Measurements from ENCODE around the gene BCAP31. TPM values are rescaled to one million over a fixed set of nuclear protein-coding genes. Genes with fewer than 3 reads are reported as not detected.
A peak's percentile ranks its signal among the peaks of the same experiment; 100 is the strongest.

The BCAP31 gene
- total RNA-seq, 4 donors from 2014 or later: 76.1 to 125 (median 104) TPM

DNA sequence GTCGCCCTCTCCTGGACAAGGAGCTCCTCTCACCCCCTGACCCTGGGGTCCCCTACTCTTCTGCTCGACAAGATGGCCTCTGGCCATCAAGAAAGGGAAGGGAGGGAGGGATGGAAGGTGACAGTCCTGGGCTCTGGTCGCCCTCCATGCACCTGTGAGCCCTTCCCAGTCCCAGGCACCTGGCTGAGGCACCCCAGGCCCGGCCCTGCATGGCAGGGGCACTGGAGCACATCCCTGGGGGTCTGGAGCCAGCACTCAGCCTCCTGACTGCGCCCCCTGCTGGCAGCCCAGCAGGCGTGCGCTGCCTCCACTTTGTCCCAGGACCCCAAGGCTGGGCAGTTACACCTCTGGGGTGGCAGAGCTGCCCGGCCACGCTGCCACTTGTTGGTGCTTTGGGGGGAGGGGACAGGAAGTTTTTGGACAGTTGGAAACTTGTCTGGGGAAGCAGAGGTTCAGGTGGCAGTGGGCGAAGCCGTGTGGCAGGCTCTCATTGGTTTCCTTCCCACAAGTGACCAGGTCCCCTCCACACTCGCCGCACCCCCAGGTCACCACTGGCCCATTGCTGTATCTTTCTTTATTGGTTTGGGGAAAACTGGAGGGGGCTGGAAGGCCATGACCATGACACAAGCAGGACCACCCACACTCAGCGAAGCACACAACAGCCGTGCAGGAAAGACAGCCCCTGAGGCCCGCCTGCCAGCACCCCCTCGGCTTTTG lies 54.9 kb downstream of the BCAP31 start:
- Histone ChIP-seq H3K27me3 (peaks cover 9% of the 10 kb centered on the region), H3K4me1 (peaks cover 0 to 14% (median 0%) of the 10 kb centered on the region in 3 donors), H3K36me3 (no peaks in the 10 kb centered on the region), H3K9me3 (no peaks in the 10 kb centered on the region), H3K27ac (peak overlapping the region in 2 of 4 donors; percentile 37 to 55), H3K4me3 (no peak overlapping the region)
- ATAC-seq: no peak
- TF ChIP-seq, protein P1, sequence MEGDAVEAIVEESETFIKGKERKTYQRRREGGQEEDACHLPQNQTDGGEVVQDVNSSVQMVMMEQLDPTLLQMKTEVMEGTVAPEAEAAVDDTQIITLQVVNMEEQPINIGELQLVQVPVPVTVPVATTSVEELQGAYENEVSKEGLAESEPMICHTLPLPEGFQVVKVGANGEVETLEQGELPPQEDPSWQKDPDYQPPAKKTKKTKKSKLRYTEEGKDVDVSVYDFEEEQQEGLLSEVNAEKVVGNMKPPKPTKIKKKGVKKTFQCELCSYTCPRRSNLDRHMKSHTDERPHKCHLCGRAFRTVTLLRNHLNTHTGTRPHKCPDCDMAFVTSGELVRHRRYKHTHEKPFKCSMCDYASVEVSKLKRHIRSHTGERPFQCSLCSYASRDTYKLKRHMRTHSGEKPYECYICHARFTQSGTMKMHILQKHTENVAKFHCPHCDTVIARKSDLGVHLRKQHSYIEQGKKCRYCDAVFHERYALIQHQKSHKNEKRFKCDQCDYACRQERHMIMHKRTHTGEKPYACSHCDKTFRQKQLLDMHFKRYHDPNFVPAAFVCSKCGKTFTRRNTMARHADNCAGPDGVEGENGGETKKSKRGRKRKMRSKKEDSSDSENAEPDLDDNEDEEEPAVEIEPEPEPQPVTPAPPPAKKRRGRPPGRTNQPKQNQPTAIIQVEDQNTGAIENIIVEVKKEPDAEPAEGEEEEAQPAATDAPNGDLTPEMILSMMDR (IDR thresholded peaks at IDR 0.05): peak in 3 of 4 experiments; percentile 46 to 79 (median 56)
- TF ChIP-seq EP300 (IDR thresholded peaks at IDR 0.05): no peak
- no CpG with 5 or more reads among the region's 17 CpGs for WGBS, 2 donors (ENCODE audit: low coverage in 1 of 2)

DNA sequence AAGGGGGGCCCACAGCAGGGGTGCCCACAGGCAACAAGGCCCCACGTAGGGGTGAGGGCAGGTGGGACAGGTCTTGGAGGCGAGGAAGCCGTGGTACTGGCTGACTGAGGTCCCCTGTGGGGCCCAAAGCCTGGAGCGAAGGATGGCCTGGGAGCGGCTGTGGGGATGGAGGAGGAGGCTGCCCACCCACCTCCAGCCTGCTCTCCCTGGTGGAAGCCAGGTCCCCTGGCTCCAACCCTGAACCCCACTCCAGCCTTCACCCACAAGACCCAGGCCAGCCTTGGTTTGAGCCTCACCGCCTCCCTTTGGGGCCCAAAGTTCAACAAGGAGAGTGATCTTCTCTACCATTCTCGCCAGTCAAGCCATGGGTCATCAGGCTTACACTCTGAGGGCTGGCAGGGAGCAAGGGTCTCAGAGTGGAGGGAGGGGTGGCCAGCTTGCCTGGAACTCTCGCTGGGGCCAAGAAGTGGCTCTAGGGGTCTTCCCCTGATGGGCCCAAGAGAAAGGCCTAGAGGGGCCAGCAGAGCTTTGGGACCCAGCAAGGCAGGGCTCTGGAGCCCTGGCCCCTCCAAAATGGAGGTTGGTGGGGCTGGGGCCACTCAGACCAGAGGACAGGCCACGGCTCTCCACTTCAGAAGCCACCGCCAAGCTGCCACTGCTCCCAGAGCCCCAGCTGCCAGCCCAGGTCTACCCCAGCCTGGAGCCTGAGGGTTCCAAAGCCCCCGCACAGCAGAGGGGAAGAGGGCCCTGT lies 55.6 kb downstream of the BCAP31 start:
- H3K9me3 ChIP-seq: no peaks in the 10 kb centered on the region
- no peak overlapping the region for H3K4me3 ChIP-seq
- H3K27ac ChIP-seq: peak overlapping the region in 3 of 4 donors; percentile 37 to 55 (median 37)
- no peaks in the 10 kb centered on the region for H3K36me3 ChIP-seq
- H3K4me1 ChIP-seq: peaks cover 0 to 14% (median 0%) of the 10 kb centered on the region in 3 donors
- H3K27me3 ChIP-seq: peaks cover 5% of the 10 kb centered on the region
- ATAC-seq: no peak
- TF ChIP-seq EP300 (IDR thresholded peaks at IDR 0.05) (no peak), POLR2A (IDR thresholded peaks at IDR 0.05) (no peak), POLR2AphosphoS5 (IDR thresholded peaks at IDR 0.05) (no peak)
- 83% methylated on average over 4 of the region's 11 CpGs; no CpG with 5 or more reads in 1 of the 2 donors for WGBS, 2 donors (ENCODE audit: low coverage in 1 of 2)

DNA sequence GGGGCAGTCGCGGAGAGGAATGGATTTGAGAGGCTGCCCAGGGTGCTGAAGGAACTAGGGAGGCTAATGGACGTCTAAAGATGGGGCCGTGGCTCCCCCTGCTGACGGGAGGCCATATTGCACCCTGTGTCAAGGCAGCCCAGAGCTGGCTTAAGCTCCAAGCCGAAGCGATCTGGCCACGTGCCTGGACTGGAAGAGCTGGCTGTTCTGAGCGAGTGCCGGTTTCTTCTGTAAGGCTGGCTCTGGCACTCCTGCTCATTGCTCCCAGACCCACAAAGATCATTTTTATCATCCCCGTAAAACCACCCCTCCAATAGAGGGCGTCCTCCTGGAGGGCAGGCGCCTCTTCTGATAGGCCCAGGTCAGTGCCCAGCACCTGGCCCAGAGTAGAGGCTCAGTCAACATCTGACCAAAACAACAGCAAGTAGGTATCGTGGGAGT lies 56.2 kb downstream of the BCAP31 start:
- H3K4me1 ChIP-seq: peaks cover 0 to 10% (median 0%) of the 10 kb centered on the region in 3 donors
- ATAC-seq: peak; percentile 83
- H3K4me3 ChIP-seq: no peak overlapping the region
- H3K9me3 ChIP-seq: no peaks in the 10 kb centered on the region
- WGBS, 2 donors (ENCODE audit: low coverage in 1 of 2): 13% methylated on average over 3 of the region's 14 CpGs; no CpG with 5 or more reads in 1 of the 2 donors
- no peaks in the 10 kb centered on the region for H3K36me3 ChIP-seq
- peak; percentile 12 for TF ChIP-seq POLR2AphosphoS5 (IDR thresholded peaks at IDR 0.05)
- TF ChIP-seq POLR2A (IDR thresholded peaks at IDR 0.05): no peak
- TF ChIP-seq, protein P1 (IDR thresholded peaks at IDR 0.05): peak; percentile 43 to 80 (median 74)
- peak overlapping the region in 3 of 4 donors; percentile 37 to 55 (median 37) for H3K27ac ChIP-seq
- H3K27me3 ChIP-seq: peaks cover 8% of the 10 kb centered on the region

DNA sequence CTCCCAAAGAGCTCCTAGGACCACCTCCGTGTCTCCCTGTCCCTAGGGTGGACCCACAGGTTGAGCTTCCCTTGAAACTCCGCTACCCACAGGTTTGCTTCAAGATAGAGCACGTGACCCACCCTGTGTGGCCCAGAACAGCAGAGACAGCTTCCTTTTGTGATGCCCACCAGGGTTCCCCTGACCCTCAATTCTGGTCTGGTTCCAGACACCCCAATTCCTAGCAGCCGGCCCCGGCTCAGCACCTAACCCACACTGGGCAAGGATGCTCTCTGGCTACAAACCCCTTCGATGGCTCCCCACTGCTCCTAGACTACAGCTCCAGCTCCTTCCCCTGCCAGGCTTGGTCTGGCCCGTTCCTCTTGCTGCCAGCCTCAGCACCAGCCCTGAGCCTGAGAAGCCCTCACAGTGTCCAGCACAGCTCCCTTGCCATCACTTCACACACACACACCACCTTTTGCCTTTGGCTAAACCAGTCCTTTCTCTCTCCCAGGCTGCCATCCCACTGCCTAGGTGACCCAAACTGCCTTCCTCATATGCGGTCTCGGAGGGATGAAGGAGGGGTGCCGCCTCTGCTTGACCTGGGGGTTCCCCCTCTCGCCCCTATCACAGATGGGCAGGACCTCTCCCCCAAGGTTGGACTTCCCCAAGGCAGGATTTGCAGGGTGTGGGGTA lies 56.8 kb downstream of the BCAP31 start:
- Histone ChIP-seq H3K36me3 (no peaks in the 10 kb centered on the region), H3K9me3 (no peaks in the 10 kb centered on the region), H3K27me3 (peaks cover 10% of the 10 kb centered on the region), H3K4me3 (no peak overlapping the region), H3K27ac (no peak overlapping the region), H3K4me1 (peaks cover 0 to 9% (median 0%) of the 10 kb centered on the region in 3 donors)
- TF ChIP-seq, protein P1 (IDR thresholded peaks at IDR 0.05): no peak
- no peak for TF ChIP-seq POLR2AphosphoS5 (IDR thresholded peaks at IDR 0.05)
- no peak for TF ChIP-seq POLR2A (IDR thresholded peaks at IDR 0.05)
- no peak for TF ChIP-seq EP300 (IDR thresholded peaks at IDR 0.05)
- WGBS, 2 donors (ENCODE audit: low coverage in 1 of 2): 64% methylated on average over 5 of the region's 11 CpGs; no CpG with 5 or more reads in 1 of the 2 donors
- no peak for ATAC-seq

DNA sequence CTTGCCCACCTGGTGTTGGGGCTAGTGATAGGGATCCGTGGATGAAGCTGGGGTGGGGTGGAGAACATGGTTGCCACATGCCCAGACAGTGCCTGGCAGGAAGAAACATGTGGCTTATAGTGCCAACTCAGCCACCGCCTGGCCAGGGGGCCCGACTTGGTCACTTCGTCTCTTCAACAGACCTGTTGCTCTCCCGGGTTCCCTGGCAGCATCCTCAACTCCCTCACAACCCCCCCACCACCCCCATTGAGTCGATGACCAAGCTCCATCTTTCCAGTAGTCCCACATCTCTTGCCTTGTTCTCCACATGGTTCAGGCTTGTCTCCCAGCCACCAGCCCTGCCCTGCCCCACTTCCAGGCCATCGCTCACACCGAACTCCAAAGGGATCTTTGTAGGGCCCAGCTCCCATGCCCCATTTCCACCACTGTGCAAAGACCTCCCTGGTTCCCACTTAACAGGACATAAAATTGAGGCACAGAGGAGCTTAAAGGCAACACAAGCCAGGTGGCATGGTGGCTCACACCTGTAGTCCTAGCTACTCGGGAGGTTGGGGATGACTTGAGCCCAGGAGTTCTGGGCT lies 58.4 kb downstream of the BCAP31 start:
- TF ChIP-seq, protein P1 (IDR thresholded peaks at IDR 0.05): no peak
- TF ChIP-seq EP300 (IDR thresholded peaks at IDR 0.05) (no peak), POLR2AphosphoS5 (IDR thresholded peaks at IDR 0.05) (no peak), POLR2A (IDR thresholded peaks at IDR 0.05) (no peak)
- Histone ChIP-seq H3K9me3 (no peaks in the 10 kb centered on the region), H3K4me1 (peaks cover 0 to 13% (median 0%) of the 10 kb centered on the region in 3 donors), H3K27ac (no peak overlapping the region), H3K36me3 (no peaks in the 10 kb centered on the region), H3K4me3 (no peak overlapping the region), H3K27me3 (peaks cover 14% of the 10 kb centered on the region)
- no peak for ATAC-seq
- 58 to 73% methylated on average over 2 to 8 of the region's 9 CpGs for WGBS, 2 donors (ENCODE audit: low coverage in 1 of 2)

All from gastroesophageal sphincter (tissue), 4 donors.